GM12891 (cell line): ENCODE measurements around the gene FARS2.

Experiments
- POLR2A ChIP-seq: IDR thresholded peaks from 2 replicates; pipeline ENCODE4 v1.6.1; 2011; ENCODE audit warnings: low read depth, low read length, control low read depth
- POLR2AphosphoS5 ChIP-seq: IDR thresholded peaks from 2 replicates; pipeline ENCODE4 v1.6.1; 2011; ENCODE audit warnings: low read depth, low read length, control low read depth
- SPI1 ChIP-seq: IDR thresholded peaks from 2 replicates; pipeline ENCODE4 v1.6.1; 2011; ENCODE audit warnings: low read depth, low read length, control low read depth
- TAF1 ChIP-seq: IDR thresholded peaks from 2 replicates; pipeline ENCODE4 v1.6.1; 2011; ENCODE audit warnings: low read depth, low read length, control low read depth

DNA sequence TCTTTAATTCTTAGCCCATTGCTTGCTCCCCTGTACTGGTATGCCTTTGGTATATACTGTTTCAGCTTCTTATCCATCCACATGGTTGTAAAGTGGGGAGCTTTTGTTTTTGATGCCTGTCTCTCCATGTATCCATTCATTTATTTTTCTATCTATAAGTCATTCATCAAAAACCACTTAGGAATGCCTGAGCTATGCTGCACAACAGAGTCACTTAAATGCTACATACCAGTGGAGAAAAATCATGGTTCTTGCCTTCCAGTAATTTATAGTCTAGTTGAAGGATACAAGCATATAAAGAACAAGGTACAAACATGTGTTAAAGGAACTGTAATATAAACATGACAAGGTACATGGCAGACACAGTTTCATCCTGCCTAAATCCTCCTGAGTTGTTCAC, 398.2 kb downstream of the FARS2 start:
- no peak for TF ChIP-seq POLR2AphosphoS5
- TF ChIP-seq TAF1, result no peak
- TF ChIP-seq SPI1, result no peak
- no peak for TF ChIP-seq POLR2A
